Bronchial epithelial cell (primary cell): ENCODE data around the gene RCL1. TPM values are rescaled to one million over a fixed set of nuclear protein-coding genes. Genes with fewer than 3 reads are reported as not detected.
"Not testable (repeated sequence)": the region's sequence is repeated elsewhere in the genome, so short reads cannot be mapped to it uniquely, and the experiment has no call there.

Source experiments
- DNase-seq: peaks from one replicate; pipeline ENCODE4 v3.0.0-alpha.2; 2010; ENCODE audit warnings: low read depth
- FAIRE-seq: peaks from 2 replicates; lab custom pipeline; 2011; peaks lifted over from hg19 to GRCh38; lab: Jason Lieb, UNC
- H3K27me3 ChIP-seq: 2 replicates; pipeline ENCODE4 v1.5.1; 2011; ENCODE audit warnings: low read length; ENCODE audit not compliant: control insufficient read depth, insufficient read depth
- H3K36me3 ChIP-seq: 2 replicates; pipeline ENCODE4 v1.5.1; 2011; ENCODE audit warnings: low read length; ENCODE audit not compliant: control insufficient read depth, insufficient read depth
- H3K4me3 ChIP-seq: 2 replicates; pipeline ENCODE4 v1.5.1; 2011; ENCODE audit warnings: mild to moderate bottlenecking, low read depth, low read length, control low read depth
- CTCF ChIP-seq: IDR thresholded peaks from 2 replicates; pipeline ENCODE4 v1.5.1; 2011; ENCODE audit warnings: mild to moderate bottlenecking, moderate library complexity, low read length, control low read depth, inconsistent platforms; ENCODE audit not compliant: insufficient read depth, severe bottlenecking
- total RNA-seq: library from RNA; depleted of rRNA; stranded (reverse); fragments of >200 nt; gene quantifications from 2 replicates; pipeline ENCODE4 v1.2.1, GENCODE V29; 2014

Gene RCL1
- total RNA-seq, 1 donor from 2014 or later, result 21.9 TPM

- FAIRE-seq (no peak), DNase-seq (no peak)
- Histone ChIP-seq H3K27me3 (no peaks in the 10 kb centered on the region), H3K36me3 (no peaks in the 10 kb centered on the region), H3K4me3 (no peak overlapping the region)
- no peak for TF ChIP-seq CTCF
Observed at GRCh38 chr9:4764033-4764432, 28.7 kb upstream of the RCL1 start.

GRCh38 chr9:4768681-4769080 is 24.1 kb upstream of the RCL1 start:
- no peak for TF ChIP-seq CTCF
- no peaks in the 10 kb centered on the region for H3K27me3 ChIP-seq
- H3K36me3 ChIP-seq, result no peaks in the 10 kb centered on the region
- FAIRE-seq (no peak), DNase-seq (no peak)
- no peak overlapping the region for H3K4me3 ChIP-seq

GRCh38 chr9:4769321-4770080 is 23.2 kb upstream of the RCL1 start:
- DNase-seq (peak; percentile 85), FAIRE-seq (no peak)
- Histone ChIP-seq H3K4me3 (no peak overlapping the region), H3K27me3 (no peaks in the 10 kb centered on the region), H3K36me3 (no peaks in the 10 kb centered on the region)
- no peak for TF ChIP-seq CTCF

- FAIRE-seq (no peak), DNase-seq (no peak)
- Histone ChIP-seq H3K4me3 (no peak overlapping the region), H3K36me3 (no peaks in the 10 kb centered on the region), H3K27me3 (no peaks in the 10 kb centered on the region)
- no peak for TF ChIP-seq CTCF
Observed at GRCh38 chr9:4771788-4772187, 21.0 kb upstream of the RCL1 start.

GRCh38 chr9:4774209-4774608 is 18.5 kb upstream of the RCL1 start:
- Histone ChIP-seq H3K36me3 (no peaks in the 10 kb centered on the region), H3K4me3 (no peak overlapping the region), H3K27me3 (no peaks in the 10 kb centered on the region)
- FAIRE-seq (no peak), DNase-seq (no peak)
- TF ChIP-seq CTCF, result no peak

GRCh38 chr9:4774958-4775357 is 17.8 kb upstream of the RCL1 start:
- FAIRE-seq, result not testable (repeated sequence)

More at GRCh38 chr9:4774958-4775357, 17.8 kb upstream of the RCL1 start:
- DNase-seq, H3K4me3 ChIP-seq, H3K27me3 ChIP-seq, H3K36me3 ChIP-seq: not testable (repeated sequence)
